Psoas muscle (tissue), 8 donors: ENCODE data around the gene TMEM63B. TPM values are rescaled to one million over a fixed set of nuclear protein-coding genes. Genes with fewer than 3 reads are reported as not detected.
"Not testable (repeated sequence)": the region's sequence is repeated elsewhere in the genome, so short reads cannot be mapped to it uniquely, and the experiment has no call there.

Source experiments
- ATAC-seq, 4 donors: fragments of 200-7000 bp; cut with Tn5 transposase; one replicate each; pipeline ENCODE4 v1.9.1; 2020; ENCODE audit warnings: moderate library complexity in 3 of 4, mild to moderate bottlenecking in 2 of 4
- DNase-seq, 2 donors: peaks; one replicate each; pipeline ENCODE4 v3.0.0-alpha.2; 2020
- H3K27ac ChIP-seq: fragments of 200-600 bp; one replicate; pipeline ENCODE4 v1.8.0; 2022
- H3K27me3 ChIP-seq, 3 donors: fragments of 200-600 bp in 1 of 3; one replicate each; pipeline versions ENCODE4 v1.6.1 to v1.8.0; 2013 to 2022; ENCODE audit warnings: low read length in 2 of 3, mild to moderate bottlenecking in 2 of 3, moderate library complexity in 1 of 3; ENCODE audit not compliant: insufficient read depth in 3 of 3
- H3K36me3 ChIP-seq, 2 donors: fragments of 200-600 bp in 1 of 2; one replicate each; pipeline versions ENCODE4 v1.6.1 to v1.8.0; 2013 to 2022; ENCODE audit warnings: low read depth in 1 of 2, mild to moderate bottlenecking in 1 of 2, moderate library complexity in 1 of 2; ENCODE audit not compliant: insufficient read depth in 1 of 2
- H3K4me1 ChIP-seq: fragments of 200-600 bp; one replicate; pipeline ENCODE4 v1.8.0; 2022
- H3K4me3 ChIP-seq: fragments of 200-600 bp; one replicate; pipeline ENCODE4 v1.8.0; 2022; ENCODE audit warnings: mild to moderate bottlenecking
- H3K9me3 ChIP-seq: fragments of 200-600 bp; one replicate; pipeline ENCODE4 v1.8.0; 2022
- WGBS, 3 donors: extraction: QIAGEN DNeasy Blood & Tissue Kit; methylation state at CpG; one replicate each; pipeline versions ENCODE4 v1.1.6 to v1.1.7; 2013; 5-methylcytosine and 5-hydroxymethylcytosine counted together
- intact Hi-C, 2 donors: fragments of 100-400 bp; cut with DNase I; formaldehyde crosslinking; loops; one replicate each; pipeline versions ENCODE4 v1.11.0 to v1.14.2; 2022
- polyA plus RNA-seq, 3 donors: library from polyadenylated mRNA; stranded (reverse); fragments of 200-250 nt; gene quantifications; one replicate each; pipeline ENCODE4 v1.2.3, GENCODE V29; 2013
- total RNA-seq, 4 donors: library from RNA; stranded (reverse); fragmentation: NEBNext Ultra II Directional in 2 of 4; extraction: Animal tissue kit (Norgen Biotek cat#: 25700) in 2 of 4; gene quantifications; one replicate each; pipeline versions ENCODE4 v1.2.1 to v1.2.4, GENCODE V29; 2021 to 2023
- TF ChIP-seq, protein P1 (sequence below): fragments of 200-600 bp; IDR thresholded peaks from one replicate; pipeline ENCODE4 v1.8.0; 2022; ENCODE audit warnings: antibody characterized with exemption
- donor health status: healthy with polysubstance abuse.
- donor health status: DM: no; HTN: no; CAD: no; lungs with moderate emphysema.
- donor health status: Bipolar disorder and iron deficiency.
- donor health status: healthy.
- donor health status: DM: yes; HTN: yes; CAD: no.
- donor health status: DM: no; HTN: no; CAD: no.
- donor health status: DM: no; HTN: no; CAD: no.
- donor health status: DM: yes; HTN: yes; CAD: no.

Gene TMEM63B
- total and polyA plus RNA-seq, 7 donors, result 23.5 to 121 (median 38.4) TPM

DNA sequence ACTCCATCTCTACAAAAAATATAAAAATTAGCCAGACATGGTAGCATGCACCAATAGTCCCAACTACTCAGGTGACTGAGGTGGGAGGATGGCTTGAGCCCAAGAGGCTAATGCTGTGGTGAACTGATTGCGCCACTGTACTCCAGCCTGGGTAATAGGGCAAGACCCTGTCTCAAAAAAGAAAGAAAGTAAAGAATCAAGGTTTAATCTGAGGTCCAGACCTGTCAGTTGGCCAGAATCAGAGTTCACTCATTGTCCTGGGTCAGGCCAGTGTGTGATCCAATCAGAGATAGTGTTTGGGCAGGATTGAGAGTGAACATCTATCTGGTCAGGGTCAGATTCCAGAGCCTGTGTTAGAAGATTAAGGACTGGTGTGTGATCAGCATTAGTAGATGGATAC, 15.5 kb downstream of the TMEM63B start:
- DNase-seq (no peak), ATAC-seq (no peak)
- H3K36me3 ChIP-seq, result peaks cover 15 to 98% of the 10 kb centered on the region in 2 donors
- intact Hi-C loops, result no loop called here
- no peak overlapping the region for H3K27ac ChIP-seq
- no peak overlapping the region for H3K4me3 ChIP-seq
- H3K4me1 ChIP-seq, result no peaks in the 10 kb centered on the region
- 95 to 100% (median 100%) methylated on average over 1 of the region's 1 CpG for WGBS, 3 donors
- no peaks in the 10 kb centered on the region for H3K9me3 ChIP-seq
- TF ChIP-seq, protein P1, sequence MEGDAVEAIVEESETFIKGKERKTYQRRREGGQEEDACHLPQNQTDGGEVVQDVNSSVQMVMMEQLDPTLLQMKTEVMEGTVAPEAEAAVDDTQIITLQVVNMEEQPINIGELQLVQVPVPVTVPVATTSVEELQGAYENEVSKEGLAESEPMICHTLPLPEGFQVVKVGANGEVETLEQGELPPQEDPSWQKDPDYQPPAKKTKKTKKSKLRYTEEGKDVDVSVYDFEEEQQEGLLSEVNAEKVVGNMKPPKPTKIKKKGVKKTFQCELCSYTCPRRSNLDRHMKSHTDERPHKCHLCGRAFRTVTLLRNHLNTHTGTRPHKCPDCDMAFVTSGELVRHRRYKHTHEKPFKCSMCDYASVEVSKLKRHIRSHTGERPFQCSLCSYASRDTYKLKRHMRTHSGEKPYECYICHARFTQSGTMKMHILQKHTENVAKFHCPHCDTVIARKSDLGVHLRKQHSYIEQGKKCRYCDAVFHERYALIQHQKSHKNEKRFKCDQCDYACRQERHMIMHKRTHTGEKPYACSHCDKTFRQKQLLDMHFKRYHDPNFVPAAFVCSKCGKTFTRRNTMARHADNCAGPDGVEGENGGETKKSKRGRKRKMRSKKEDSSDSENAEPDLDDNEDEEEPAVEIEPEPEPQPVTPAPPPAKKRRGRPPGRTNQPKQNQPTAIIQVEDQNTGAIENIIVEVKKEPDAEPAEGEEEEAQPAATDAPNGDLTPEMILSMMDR, result no peak
- no peaks in the 10 kb centered on the region for H3K27me3 ChIP-seq

GRCh38 chr6:44143731-44144130, 16.4 kb downstream of the TMEM63B start:
- peaks cover 17 to 98% of the 10 kb centered on the region in 2 donors for H3K36me3 ChIP-seq
- TF ChIP-seq, protein P1, result no peak
- ATAC-seq (no peak), DNase-seq (no peak)
- 94 to 95% (median 95%) methylated on average over 1 of the region's 1 CpG for WGBS, 3 donors
- no peaks in the 10 kb centered on the region for H3K4me1 ChIP-seq
- H3K4me3 ChIP-seq, result no peak overlapping the region
- no peak overlapping the region for H3K27ac ChIP-seq
- intact Hi-C loops, result no loop called here
- no peaks in the 10 kb centered on the region for H3K27me3 ChIP-seq
- no peaks in the 10 kb centered on the region for H3K9me3 ChIP-seq

GRCh38 chr6:44144536-44144935, 17.2 kb downstream of the TMEM63B start:
- H3K9me3 ChIP-seq, H3K27me3 ChIP-seq, intact Hi-C loops, H3K4me3 ChIP-seq, DNase-seq, H3K27ac ChIP-seq, ATAC-seq, H3K4me1 ChIP-seq: not testable (repeated sequence)
- peaks cover 23 to 100% of the 10 kb centered on the region in 2 donors for H3K36me3 ChIP-seq
- 65 to 83% (median 67%) methylated on average over 3 of the region's 3 CpGs for WGBS, 3 donors

DNA sequence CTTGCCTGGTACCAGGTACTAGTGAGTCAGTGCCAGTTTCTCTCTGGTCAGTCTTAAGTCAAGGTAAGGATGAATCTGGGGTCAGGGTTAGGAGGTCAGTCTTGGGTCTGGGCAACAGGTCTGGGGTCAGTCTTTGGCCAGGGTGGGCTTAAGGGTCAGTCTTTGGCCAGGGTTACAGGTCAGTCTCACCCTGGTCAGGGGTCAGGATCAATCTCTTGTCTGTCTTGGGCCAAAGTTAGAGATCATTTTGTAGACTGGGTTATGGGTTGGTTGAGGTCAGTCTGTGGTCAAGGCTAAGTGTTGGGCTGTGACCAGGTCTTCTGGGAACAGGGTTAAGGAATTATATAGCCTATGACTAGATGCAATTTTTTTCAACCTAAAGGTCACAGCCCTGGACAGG, 18.5 kb downstream of the TMEM63B start:
- ATAC-seq (peak in 1 of 4 donors; percentile 53), DNase-seq (no peak)
- TF ChIP-seq, protein P1, result no peak
- Histone ChIP-seq H3K4me3 (no peak overlapping the region), H3K36me3 (peaks cover 20 to 100% of the 10 kb centered on the region in 2 donors), H3K27ac (no peak overlapping the region), H3K27me3 (no peaks in the 10 kb centered on the region), H3K9me3 (no peaks in the 10 kb centered on the region), H3K4me1 (no peaks in the 10 kb centered on the region)
- intact Hi-C loops, result no loop called here

- intact Hi-C loops, result no loop called here
- Histone ChIP-seq H3K36me3 (peaks cover 16 to 98% of the 10 kb centered on the region in 2 donors), H3K4me1 (no peaks in the 10 kb centered on the region), H3K27me3 (no peaks in the 10 kb centered on the region), H3K4me3 (no peak overlapping the region), H3K9me3 (no peaks in the 10 kb centered on the region), H3K27ac (no peak overlapping the region)
- TF ChIP-seq, protein P1, result no peak
- WGBS, 3 donors, result 89 to 91% (median 89%) methylated on average over 10 of the region's 10 CpGs
- ATAC-seq (no peak), DNase-seq (no peak)
Observed at GRCh38 chr6:44146685-44147084, 19.3 kb downstream of the TMEM63B start.
